Measurements from ENCODE around the gene TNFRSF11A. TPM values are rescaled to one million over a fixed set of nuclear protein-coding genes. Genes with fewer than 3 reads are reported as not detected.
A peak's percentile ranks its signal among the peaks of the same experiment; 100 is the strongest.

The TNFRSF11A gene
- total RNA-seq, 1 experiment from 2014 or later = 2.3 TPM

- TF ChIP-seq CTCF (IDR thresholded peaks at IDR 0.05; ENCODE audit: unreplicated experiment) = no peak
- no peaks in the 10 kb centered on the region for H3K9me3 Mint-ChIP-seq (ENCODE audit: unreplicated experiment)
- H3K27me3 Mint-ChIP-seq (ENCODE audit: insufficient read depth, unreplicated experiment) = no peaks in the 10 kb centered on the region
- POLR2A ChIA-PET = no interaction called here
- no peak overlapping the region for H3K27ac Mint-ChIP-seq (ENCODE audit: low read depth, unreplicated experiment)
- H3K4me3 Mint-ChIP-seq (ENCODE audit: unreplicated experiment) = no peak overlapping the region
- H3K36me3 Mint-ChIP-seq (ENCODE audit: insufficient read depth, unreplicated experiment) = no peaks in the 10 kb centered on the region
- DNase-seq (ENCODE audit: unreplicated experiment) = no peak
- H3K4me1 Mint-ChIP-seq (ENCODE audit: insufficient read depth, unreplicated experiment) = no peaks in the 10 kb centered on the region
- CTCF ChIA-PET = no interaction called here
- no TSS peak for BruUV-seq (replicated peaks)
- intact Hi-C loops (cut with micrococcal nuclease) = no loop called here
Measured at GRCh38 chr18:62404881-62405280, 79.8 kb downstream of the TNFRSF11A start.

DNA sequence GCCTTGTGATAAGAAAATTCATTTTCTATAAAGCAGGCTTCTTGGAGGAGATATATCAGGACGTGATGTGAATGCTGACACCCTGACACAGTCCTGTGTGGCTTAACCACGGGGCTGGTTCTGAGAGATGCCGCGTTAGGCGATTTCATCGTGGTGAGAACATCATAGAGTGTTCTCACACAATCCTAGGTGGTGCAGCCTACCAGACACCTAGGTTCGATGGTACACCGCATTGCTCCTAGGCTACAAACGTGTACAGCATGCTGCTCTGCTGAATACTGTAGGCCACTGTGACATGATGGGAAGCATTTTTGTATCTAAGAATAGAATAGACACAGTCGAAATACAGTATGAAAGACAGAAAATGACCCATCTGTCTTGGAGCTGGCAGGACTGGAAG lies 82.5 kb downstream of the TNFRSF11A start:
- no peaks in the 10 kb centered on the region for H3K4me1 Mint-ChIP-seq (ENCODE audit: insufficient read depth, unreplicated experiment)
- no peak for DNase-seq (ENCODE audit: unreplicated experiment)
- ChIA-PET POLR2A (interaction anchor here (0.5 kb wide), 1 partner anchor 9 kb away, joined by 4 read pairs; no protein-coding TSS in a partner anchor), CTCF (interaction anchor here (0.6 kb wide), 1 partner anchor 139 kb away, joined by 6 read pairs; no protein-coding TSS in a partner anchor)
- BruUV-seq (replicated peaks) = no TSS peak
- H3K4me3 Mint-ChIP-seq (ENCODE audit: unreplicated experiment) = no peak overlapping the region
- TF ChIP-seq CTCF (IDR thresholded peaks at IDR 0.05; ENCODE audit: unreplicated experiment) = no peak
- H3K27me3 Mint-ChIP-seq (ENCODE audit: insufficient read depth, unreplicated experiment) = peaks cover 5% of the 10 kb centered on the region
- H3K36me3 Mint-ChIP-seq (ENCODE audit: insufficient read depth, unreplicated experiment) = no peaks in the 10 kb centered on the region
- intact Hi-C loops (cut with micrococcal nuclease) = no loop called here
- H3K9me3 Mint-ChIP-seq (ENCODE audit: unreplicated experiment) = no peaks in the 10 kb centered on the region
- no peak overlapping the region for H3K27ac Mint-ChIP-seq (ENCODE audit: low read depth, unreplicated experiment)

GRCh38 chr18:62409821-62410220 lies 84.7 kb downstream of the TNFRSF11A start:
- no peak for TF ChIP-seq CTCF (IDR thresholded peaks at IDR 0.05; ENCODE audit: unreplicated experiment)
- intact Hi-C loops (cut with micrococcal nuclease) = no loop called here
- no TSS peak for BruUV-seq (replicated peaks)
- peaks cover 4% of the 10 kb centered on the region for H3K4me1 Mint-ChIP-seq (ENCODE audit: insufficient read depth, unreplicated experiment)
- H3K9me3 Mint-ChIP-seq (ENCODE audit: unreplicated experiment) = no peaks in the 10 kb centered on the region
- no peak overlapping the region for H3K27ac Mint-ChIP-seq (ENCODE audit: low read depth, unreplicated experiment)
- ChIA-PET POLR2A (no interaction called here), CTCF (interaction anchor here (0.8 to 1.4 kb wide), 2 partner anchors 12 to 268 kb away, joined by 4 to 7 read pairs; no protein-coding TSS in a partner anchor)
- no peak overlapping the region for H3K4me3 Mint-ChIP-seq (ENCODE audit: unreplicated experiment)
- DNase-seq (ENCODE audit: unreplicated experiment) = peak; percentile 34
- no peaks in the 10 kb centered on the region for H3K36me3 Mint-ChIP-seq (ENCODE audit: insufficient read depth, unreplicated experiment)
- H3K27me3 Mint-ChIP-seq (ENCODE audit: insufficient read depth, unreplicated experiment) = peaks cover 12% of the 10 kb centered on the region

DNA sequence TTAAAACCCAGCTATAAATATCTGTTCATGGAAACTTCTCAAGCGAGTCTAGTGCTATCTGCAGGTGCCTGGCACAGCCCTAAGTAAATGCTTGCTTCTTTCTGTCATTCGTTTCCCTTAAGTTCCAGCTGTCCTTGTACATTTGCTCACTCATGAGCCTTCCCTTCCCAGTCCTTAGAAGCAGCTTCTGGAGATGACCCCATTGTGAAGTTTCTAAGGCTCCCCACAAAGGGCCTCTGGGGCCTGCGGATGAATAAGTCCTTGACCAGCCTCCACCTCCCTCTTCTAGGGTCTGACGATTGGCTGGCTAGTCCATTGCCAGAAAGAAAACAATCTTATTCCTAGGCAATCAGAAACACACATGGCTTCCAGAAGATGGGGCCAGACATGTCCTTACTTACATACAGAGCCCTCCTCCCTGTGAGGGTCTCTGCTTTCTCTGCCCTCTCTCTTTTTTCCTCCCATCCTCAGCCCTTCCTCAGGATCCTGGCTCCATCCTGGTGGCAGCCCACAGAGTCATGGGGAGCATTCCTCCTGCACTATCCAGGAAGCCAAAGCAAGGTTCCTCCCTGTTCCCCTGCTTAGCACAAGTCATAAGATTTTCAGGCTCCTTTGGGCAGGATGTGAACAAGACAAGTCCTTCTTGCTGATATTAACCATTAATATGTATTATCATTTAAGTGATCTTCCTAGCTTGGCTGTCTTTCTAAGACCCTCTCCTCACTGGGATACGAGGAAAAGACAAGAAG lies 87.3 kb downstream of the TNFRSF11A start:
- no peak for DNase-seq (ENCODE audit: unreplicated experiment)
- no peak for TF ChIP-seq CTCF (IDR thresholded peaks at IDR 0.05; ENCODE audit: unreplicated experiment)
- intact Hi-C loops (cut with micrococcal nuclease) = no loop called here
- Mint-ChIP-seq H3K36me3 (ENCODE audit: insufficient read depth, unreplicated experiment) (no peaks in the 10 kb centered on the region), H3K4me1 (ENCODE audit: insufficient read depth, unreplicated experiment) (peaks cover 4% of the 10 kb centered on the region), H3K27ac (ENCODE audit: low read depth, unreplicated experiment) (no peak overlapping the region), H3K9me3 (ENCODE audit: unreplicated experiment) (no peaks in the 10 kb centered on the region), H3K4me3 (ENCODE audit: unreplicated experiment) (no peak overlapping the region), H3K27me3 (ENCODE audit: insufficient read depth, unreplicated experiment) (peaks cover 12% of the 10 kb centered on the region)
- CTCF ChIA-PET = interaction anchor here (0.8 kb wide), 2 partner anchors 11 to 174 kb away, joined by 3 read pairs; no protein-coding TSS in a partner anchor
- no TSS peak for BruUV-seq (replicated peaks)
- POLR2A ChIA-PET = interaction anchor here (0.9 kb wide), 1 partner anchor 11 kb away, joined by 4 read pairs; no protein-coding TSS in a partner anchor
